Neutrophil (primary cell): Measurements from ENCODE around the gene PIMREG.

Source experiments
- H3K27ac ChIP-seq: fragments of 200-600 bp; sonication (generic); 2 replicates; pipeline ENCODE4 v1.5.1; 2016; ENCODE audit warnings: mild to moderate bottlenecking, moderate library complexity
- H3K27me3 ChIP-seq: fragments of 200-600 bp; sonication (generic); 2 replicates; pipeline ENCODE4 v1.6.0; 2016; ENCODE audit warnings: mild to moderate bottlenecking
- H3K36me3 ChIP-seq: fragments of 200-600 bp; sonication (generic); 2 replicates; pipeline ENCODE4 v1.5.1; 2017
- H3K4me1 ChIP-seq, 2 experiments: fragments of 200-600 bp in 1 of 2; sonication (generic) in 1 of 2; 1 replicate in 1 of 2; 2 replicates in 1 of 2; pipeline versions ENCODE4 v1.5.1 to v1.6.1; 2013 to 2016; ENCODE audit warnings: low read depth in 1 of 2, low read length in 1 of 2, mild to moderate bottlenecking in 1 of 2, moderate library complexity in 1 of 2; ENCODE audit not compliant: control insufficient read depth in 1 of 2, insufficient read depth in 1 of 2
- H3K4me3 ChIP-seq, 2 experiments: fragments of 200-600 bp in 1 of 2; sonication (generic) in 1 of 2; 1 replicate in 1 of 2; 2 replicates in 1 of 2; pipeline ENCODE4 v1.5.1; 2013 to 2016; ENCODE audit warnings: low read depth in 1 of 2, low read length in 1 of 2, mild to moderate bottlenecking in 1 of 2, moderate library complexity in 1 of 2
- H3K9me3 ChIP-seq: fragments of 200-600 bp; sonication (generic); 2 replicates; pipeline ENCODE4 v1.5.1; 2016
- TF ChIP-seq, protein P1 (sequence below): fragments of 200-600 bp; sonication (generic); IDR thresholded peaks from 2 replicates; pipeline ENCODE4 v1.5.1; 2016; ENCODE audit warnings: antibody characterized with exemption

Gene PIMREG, protein sequence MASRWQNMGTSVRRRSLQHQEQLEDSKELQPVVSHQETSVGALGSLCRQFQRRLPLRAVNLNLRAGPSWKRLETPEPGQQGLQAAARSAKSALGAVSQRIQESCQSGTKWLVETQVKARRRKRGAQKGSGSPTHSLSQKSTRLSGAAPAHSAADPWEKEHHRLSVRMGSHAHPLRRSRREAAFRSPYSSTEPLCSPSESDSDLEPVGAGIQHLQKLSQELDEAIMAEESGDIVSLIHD

DNA sequence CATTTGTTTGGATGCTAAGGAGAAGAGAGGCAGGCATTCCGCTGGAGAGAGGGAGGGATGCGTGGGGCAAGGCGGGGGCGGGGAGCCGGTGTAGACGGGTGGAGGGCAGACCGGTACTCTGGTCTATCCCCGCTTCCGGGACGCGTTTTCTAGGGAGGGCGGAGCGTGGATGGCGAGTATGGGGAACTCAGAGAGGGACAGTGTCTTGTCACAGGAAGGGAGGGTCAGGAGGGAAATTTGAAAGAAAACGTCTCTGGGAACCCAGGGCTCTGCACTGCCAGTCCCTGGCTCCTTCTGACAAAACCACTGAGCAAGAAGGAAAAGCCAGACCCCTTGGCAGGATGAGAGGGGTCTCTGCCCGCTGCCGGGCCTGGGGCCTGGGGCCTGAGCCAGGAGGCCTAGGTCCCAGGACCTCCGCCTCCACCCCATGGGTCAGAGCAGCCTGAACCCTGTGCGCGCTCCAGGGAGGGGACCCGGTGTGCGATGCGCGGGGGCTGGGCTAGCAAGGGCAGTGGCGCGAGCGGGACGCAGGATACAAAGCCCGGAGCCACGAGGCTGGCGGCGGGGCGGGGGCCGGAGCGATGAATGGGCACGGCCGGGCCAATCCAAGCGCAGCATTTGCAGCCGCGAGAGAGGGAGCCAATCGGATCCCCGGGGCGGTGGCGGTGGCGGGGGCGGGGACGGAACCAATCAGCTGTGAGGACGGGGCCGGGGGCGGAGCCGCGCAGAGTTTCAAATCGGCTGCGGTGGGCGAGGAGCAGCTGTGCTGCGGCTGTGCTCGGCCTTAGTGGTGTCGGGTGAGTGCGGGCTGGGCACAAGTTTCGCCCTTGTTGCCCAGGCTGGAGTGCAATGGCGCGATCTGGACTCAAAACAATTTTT, at the start of gene PIMREG:
PIMREG (plus strand) TSS at position 764 of the 879 bp plus-strand sequence. CDS start 656 bp downstream, outside the sequence.
- Histone ChIP-seq H3K27me3 (peaks cover 61% of the 10 kb centered on the region), H3K9me3 (no peaks in the 10 kb centered on the region), H3K27ac (peak within 1 kb of the TSS; percentile 30), H3K4me3 (peak within 1 kb of the TSS; percentile 72 to 76), H3K4me1 (peaks cover 16 to 19% of the 10 kb centered on the region in 2 experiments), H3K36me3 (peaks cover 6% of the 10 kb centered on the region)
- TF ChIP-seq, protein P1, sequence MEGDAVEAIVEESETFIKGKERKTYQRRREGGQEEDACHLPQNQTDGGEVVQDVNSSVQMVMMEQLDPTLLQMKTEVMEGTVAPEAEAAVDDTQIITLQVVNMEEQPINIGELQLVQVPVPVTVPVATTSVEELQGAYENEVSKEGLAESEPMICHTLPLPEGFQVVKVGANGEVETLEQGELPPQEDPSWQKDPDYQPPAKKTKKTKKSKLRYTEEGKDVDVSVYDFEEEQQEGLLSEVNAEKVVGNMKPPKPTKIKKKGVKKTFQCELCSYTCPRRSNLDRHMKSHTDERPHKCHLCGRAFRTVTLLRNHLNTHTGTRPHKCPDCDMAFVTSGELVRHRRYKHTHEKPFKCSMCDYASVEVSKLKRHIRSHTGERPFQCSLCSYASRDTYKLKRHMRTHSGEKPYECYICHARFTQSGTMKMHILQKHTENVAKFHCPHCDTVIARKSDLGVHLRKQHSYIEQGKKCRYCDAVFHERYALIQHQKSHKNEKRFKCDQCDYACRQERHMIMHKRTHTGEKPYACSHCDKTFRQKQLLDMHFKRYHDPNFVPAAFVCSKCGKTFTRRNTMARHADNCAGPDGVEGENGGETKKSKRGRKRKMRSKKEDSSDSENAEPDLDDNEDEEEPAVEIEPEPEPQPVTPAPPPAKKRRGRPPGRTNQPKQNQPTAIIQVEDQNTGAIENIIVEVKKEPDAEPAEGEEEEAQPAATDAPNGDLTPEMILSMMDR: no peak

DNA sequence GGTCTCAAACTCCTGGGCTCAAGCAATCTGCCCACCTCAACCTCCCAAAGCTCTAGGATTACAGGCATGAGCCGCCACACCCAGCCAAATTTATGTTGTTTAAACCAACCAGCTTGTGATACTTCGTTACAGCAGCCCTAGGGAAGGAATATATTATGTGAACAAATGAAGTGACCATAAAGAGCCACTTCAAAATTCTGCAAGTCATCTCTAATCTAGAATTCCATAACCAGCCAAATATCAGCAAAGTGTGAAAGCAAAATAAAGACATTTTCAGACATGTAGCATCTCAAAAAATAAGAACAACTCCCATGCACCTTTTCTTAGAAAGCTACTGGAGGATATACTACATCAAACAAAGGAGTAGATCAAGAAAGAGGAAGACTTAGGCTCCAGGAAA, 45.3 kb upstream of the PIMREG start:
- TF ChIP-seq, protein P1: no peak
- Histone ChIP-seq H3K36me3 (no peaks in the 10 kb centered on the region), H3K27ac (no peak overlapping the region), H3K4me1 (no peaks in the 10 kb centered on the region), H3K27me3 (peaks cover 31% of the 10 kb centered on the region), H3K4me3 (no peak overlapping the region), H3K9me3 (no peaks in the 10 kb centered on the region)

DNA sequence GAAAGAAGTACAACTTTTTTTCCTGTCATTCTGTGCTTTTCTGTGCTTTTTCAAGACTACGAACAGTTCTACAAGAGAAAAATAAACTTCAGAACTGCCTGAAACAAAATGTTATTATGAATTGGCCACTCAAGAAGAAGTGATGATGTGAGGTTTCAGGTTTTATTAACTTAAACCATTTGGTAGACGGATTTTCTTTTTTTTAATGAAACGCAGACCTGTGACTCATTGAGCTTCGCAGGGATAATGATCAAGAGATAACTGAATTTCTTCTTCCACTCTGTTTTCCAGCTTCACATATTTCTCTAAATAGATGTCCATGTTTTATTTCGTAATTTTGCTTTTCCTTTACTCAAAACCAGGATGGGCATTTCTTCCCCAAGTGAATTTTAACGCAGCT, 42.0 kb upstream of the PIMREG start:
- Histone ChIP-seq H3K4me3 (no peak overlapping the region), H3K4me1 (no peaks in the 10 kb centered on the region), H3K9me3 (no peaks in the 10 kb centered on the region), H3K27ac (no peak overlapping the region), H3K36me3 (no peaks in the 10 kb centered on the region), H3K27me3 (peaks cover 32% of the 10 kb centered on the region)
- TF ChIP-seq, protein P1: no peak

DNA sequence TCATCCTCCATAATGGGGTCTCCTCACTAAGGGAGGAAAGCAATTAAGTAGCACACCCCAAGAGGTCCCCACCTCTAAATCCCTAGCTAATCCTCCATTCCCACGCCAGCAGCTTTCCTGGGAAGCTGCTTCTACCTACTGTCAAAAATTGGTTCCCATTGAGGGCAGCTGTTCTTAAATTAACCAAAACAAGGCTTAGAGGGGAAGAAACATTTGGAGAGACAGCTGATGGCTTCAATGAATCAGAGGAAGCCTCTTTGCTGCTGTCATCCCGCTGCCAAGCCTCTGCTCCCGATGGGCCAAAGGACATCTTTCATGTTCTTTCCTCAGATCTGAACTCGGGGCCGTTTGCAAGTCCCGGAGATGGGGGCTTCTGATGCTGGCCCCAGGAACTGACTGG, 36.0 kb upstream of the PIMREG start:
- H3K4me1 ChIP-seq: no peaks in the 10 kb centered on the region
- no peak overlapping the region for H3K27ac ChIP-seq
- TF ChIP-seq, protein P1: no peak
- H3K9me3 ChIP-seq: no peaks in the 10 kb centered on the region
- H3K4me3 ChIP-seq: no peak overlapping the region
- H3K27me3 ChIP-seq: peaks cover 13% of the 10 kb centered on the region
- no peaks in the 10 kb centered on the region for H3K36me3 ChIP-seq

DNA sequence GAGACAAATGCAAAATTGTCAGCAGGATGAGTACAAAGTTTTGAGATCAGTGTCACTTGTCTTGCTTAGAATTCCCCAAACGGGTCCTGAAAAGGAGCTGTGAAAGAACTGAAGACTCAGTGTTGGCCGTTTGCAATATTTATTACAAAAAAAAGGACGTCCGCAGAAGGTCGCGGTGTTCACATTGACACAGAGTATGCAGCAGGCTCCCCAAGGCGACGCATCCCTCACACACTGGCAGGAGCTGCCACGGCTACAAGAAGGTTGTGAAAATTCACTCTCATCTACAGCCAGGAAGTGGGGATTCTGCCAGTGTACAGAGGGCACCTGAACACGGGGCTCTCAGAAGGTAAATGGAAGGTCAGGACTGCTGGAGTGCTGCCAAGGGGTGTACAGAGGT, 35.5 kb upstream of the PIMREG start:
- Histone ChIP-seq H3K4me1 (no peaks in the 10 kb centered on the region), H3K9me3 (no peaks in the 10 kb centered on the region), H3K4me3 (no peak overlapping the region), H3K27me3 (peaks cover 9% of the 10 kb centered on the region), H3K36me3 (no peaks in the 10 kb centered on the region), H3K27ac (no peak overlapping the region)
- TF ChIP-seq, protein P1: no peak
